ENCODE results near the gene ITGB1BP1. TPM values are rescaled to one million over a fixed set of nuclear protein-coding genes. Genes with fewer than 3 reads are reported as not detected.
A peak's percentile ranks its signal among the peaks of the same experiment; 100 is the strongest.

The ITGB1BP1 gene
- total and polyA plus RNA-seq, 10 of the 15 experiments (the other 5 are each of a cell fraction or from before 2014, with no cell fraction given): 50.2 to 273 (median 97.2) TPM

DNA sequence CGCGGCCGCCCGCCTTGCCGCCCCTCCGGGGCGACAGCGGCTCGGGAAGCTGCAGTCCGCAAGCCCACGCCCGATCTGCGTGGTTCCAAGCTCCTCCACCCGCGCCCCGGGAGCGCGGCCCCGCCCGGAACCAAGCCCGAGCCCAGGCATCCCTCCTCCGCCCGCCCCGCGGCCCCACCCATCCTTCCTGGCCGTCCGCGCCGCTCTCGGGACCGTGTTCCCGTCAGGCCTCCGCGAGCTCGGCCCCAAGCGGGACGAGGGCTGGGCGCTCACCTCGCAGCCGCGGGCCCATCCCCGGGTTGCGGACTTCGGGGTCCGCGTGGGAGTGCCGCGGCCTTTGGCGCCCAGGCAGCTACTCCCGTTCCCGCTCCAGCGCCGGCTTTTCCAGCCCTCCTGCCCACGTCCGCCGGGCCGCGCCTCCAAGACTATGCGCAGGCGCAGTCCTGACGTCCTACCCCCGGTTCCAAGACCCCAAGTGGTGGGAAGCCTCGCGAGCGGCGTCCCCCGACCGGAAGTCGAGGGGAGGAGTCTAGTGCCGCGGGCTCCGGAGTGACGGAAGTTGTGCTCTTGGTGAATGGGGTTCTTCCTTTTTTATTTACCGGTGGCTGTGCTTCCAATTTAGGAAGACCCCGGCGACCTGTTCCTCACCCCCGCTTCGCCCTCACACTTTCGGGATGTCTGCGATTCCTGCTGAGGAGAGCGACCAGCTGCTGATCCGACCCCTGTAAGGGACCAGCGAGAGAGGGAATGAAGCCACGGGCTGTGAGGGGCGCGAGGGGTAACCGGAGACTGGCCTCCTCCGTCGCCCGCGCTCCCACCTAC is at the start of gene ITGB1BP1, which contains the start of gene CPSF3 (continued):
- no peak for TF ChIP-seq NFYB (IDR thresholded peaks at IDR 0.05; ENCODE audit: insufficient read depth, low read depth, low read length)
- TF ChIP-seq RAD51 (IDR thresholded peaks at IDR 0.05): no peak
- peak; percentile 38; the same call in 1 of the 2 replicates for TF ChIP-seq NR2C1 (IDR thresholded peaks at IDR 0.05)
- TF ChIP-seq SP1 (IDR thresholded peaks at IDR 0.05; ENCODE audit: low read depth, low read length): peak; percentile 94
- TF ChIP-seq, protein P1, sequence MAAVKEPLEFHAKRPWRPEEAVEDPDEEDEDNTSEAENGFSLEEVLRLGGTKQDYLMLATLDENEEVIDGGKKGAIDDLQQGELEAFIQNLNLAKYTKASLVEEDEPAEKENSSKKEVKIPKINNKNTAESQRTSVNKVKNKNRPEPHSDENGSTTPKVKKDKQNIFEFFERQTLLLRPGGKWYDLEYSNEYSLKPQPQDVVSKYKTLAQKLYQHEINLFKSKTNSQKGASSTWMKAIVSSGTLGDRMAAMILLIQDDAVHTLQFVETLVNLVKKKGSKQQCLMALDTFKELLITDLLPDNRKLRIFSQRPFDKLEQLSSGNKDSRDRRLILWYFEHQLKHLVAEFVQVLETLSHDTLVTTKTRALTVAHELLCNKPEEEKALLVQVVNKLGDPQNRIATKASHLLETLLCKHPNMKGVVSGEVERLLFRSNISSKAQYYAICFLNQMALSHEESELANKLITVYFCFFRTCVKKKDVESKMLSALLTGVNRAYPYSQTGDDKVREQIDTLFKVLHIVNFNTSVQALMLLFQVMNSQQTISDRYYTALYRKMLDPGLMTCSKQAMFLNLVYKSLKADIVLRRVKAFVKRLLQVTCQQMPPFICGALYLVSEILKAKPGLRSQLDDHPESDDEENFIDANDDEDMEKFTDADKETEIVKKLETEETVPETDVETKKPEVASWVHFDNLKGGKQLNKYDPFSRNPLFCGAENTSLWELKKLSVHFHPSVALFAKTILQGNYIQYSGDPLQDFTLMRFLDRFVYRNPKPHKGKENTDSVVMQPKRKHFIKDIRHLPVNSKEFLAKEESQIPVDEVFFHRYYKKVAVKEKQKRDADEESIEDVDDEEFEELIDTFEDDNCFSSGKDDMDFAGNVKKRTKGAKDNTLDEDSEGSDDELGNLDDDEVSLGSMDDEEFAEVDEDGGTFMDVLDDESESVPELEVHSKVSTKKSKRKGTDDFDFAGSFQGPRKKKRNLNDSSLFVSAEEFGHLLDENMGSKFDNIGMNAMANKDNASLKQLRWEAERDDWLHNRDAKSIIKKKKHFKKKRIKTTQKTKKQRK (IDR thresholded peaks at IDR 0.05; ENCODE audit: low read depth, low read length): no peak
- TF ChIP-seq TAF1 (IDR thresholded peaks at IDR 0.05; ENCODE audit: borderline replicate concordance, low read depth, low read length): peak; percentile 58
- TF ChIP-seq, protein P2, sequence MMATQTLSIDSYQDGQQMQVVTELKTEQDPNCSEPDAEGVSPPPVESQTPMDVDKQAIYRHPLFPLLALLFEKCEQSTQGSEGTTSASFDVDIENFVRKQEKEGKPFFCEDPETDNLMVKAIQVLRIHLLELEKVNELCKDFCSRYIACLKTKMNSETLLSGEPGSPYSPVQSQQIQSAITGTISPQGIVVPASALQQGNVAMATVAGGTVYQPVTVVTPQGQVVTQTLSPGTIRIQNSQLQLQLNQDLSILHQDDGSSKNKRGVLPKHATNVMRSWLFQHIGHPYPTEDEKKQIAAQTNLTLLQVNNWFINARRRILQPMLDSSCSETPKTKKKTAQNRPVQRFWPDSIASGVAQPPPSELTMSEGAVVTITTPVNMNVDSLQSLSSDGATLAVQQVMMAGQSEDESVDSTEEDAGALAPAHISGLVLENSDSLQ (IDR thresholded peaks at IDR 0.05): peak; percentile 41; the same call in 1 of the 2 replicates
- peak; percentile 90 for TF ChIP-seq KLF5 (IDR thresholded peaks at IDR 0.05; ENCODE audit: partially characterized antibody)
- peak; percentile 60 to 62; a peak in 2 of 4 replicates for TF ChIP-seq IKZF2 (IDR thresholded peaks at IDR 0.05)
- peak; percentile 49 for TF ChIP-seq SMAD1 (IDR thresholded peaks at IDR 0.05; ENCODE audit: low read depth, partially characterized antibody)
- TF ChIP-seq, protein P3, sequence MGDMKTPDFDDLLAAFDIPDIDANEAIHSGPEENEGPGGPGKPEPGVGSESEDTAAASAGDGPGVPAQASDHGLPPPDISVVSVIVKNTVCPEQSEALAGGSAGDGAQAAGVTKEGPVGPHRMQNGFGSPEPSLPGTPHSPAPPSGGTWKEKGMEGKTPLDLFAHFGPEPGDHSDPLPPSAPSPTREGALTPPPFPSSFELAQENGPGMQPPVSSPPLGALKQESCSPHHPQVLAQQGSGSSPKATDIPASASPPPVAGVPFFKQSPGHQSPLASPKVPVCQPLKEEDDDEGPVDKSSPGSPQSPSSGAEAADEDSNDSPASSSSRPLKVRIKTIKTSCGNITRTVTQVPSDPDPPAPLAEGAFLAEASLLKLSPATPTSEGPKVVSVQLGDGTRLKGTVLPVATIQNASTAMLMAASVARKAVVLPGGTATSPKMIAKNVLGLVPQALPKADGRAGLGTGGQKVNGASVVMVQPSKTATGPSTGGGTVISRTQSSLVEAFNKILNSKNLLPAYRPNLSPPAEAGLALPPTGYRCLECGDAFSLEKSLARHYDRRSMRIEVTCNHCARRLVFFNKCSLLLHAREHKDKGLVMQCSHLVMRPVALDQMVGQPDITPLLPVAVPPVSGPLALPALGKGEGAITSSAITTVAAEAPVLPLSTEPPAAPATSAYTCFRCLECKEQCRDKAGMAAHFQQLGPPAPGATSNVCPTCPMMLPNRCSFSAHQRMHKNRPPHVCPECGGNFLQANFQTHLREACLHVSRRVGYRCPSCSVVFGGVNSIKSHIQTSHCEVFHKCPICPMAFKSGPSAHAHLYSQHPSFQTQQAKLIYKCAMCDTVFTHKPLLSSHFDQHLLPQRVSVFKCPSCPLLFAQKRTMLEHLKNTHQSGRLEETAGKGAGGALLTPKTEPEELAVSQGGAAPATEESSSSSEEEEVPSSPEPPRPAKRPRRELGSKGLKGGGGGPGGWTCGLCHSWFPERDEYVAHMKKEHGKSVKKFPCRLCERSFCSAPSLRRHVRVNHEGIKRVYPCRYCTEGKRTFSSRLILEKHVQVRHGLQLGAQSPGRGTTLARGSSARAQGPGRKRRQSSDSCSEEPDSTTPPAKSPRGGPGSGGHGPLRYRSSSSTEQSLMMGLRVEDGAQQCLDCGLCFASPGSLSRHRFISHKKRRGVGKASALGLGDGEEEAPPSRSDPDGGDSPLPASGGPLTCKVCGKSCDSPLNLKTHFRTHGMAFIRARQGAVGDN (IDR thresholded peaks at IDR 0.05): peak; percentile 77
- no peak for TF ChIP-seq FOS (IDR thresholded peaks at IDR 0.05; ENCODE audit: borderline replicate concordance, extremely low read depth, insufficient read length)
- TF ChIP-seq, protein P4, sequence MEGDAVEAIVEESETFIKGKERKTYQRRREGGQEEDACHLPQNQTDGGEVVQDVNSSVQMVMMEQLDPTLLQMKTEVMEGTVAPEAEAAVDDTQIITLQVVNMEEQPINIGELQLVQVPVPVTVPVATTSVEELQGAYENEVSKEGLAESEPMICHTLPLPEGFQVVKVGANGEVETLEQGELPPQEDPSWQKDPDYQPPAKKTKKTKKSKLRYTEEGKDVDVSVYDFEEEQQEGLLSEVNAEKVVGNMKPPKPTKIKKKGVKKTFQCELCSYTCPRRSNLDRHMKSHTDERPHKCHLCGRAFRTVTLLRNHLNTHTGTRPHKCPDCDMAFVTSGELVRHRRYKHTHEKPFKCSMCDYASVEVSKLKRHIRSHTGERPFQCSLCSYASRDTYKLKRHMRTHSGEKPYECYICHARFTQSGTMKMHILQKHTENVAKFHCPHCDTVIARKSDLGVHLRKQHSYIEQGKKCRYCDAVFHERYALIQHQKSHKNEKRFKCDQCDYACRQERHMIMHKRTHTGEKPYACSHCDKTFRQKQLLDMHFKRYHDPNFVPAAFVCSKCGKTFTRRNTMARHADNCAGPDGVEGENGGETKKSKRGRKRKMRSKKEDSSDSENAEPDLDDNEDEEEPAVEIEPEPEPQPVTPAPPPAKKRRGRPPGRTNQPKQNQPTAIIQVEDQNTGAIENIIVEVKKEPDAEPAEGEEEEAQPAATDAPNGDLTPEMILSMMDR (IDR thresholded peaks at IDR 0.05 in 2 of 3, conservative IDR thresholded peaks at IDR 0.05 in 1 of 3; ENCODE audit: control insufficient read depth in 2 of 3, extremely low read depth in 1 of 3, insufficient read depth in 1 of 3, low read depth in 3 of 3, low read length in 3 of 3): no peak
- peak; percentile 73; the same call in 1 of the 2 replicates for TF ChIP-seq STAT1 (conservative IDR thresholded peaks at IDR 0.05)
- no peak for TF ChIP-seq RAD21 (IDR thresholded peaks at IDR 0.05; ENCODE audit: insufficient read depth, low read depth, low read length)
- 0 out of 2 replicates have a peak, but pooled peaks have one; percentile 48 for TF ChIP-seq RCOR1 (conservative IDR thresholded peaks at IDR 0.05; ENCODE audit: low read depth, low read length)
- TF ChIP-seq JUNB (IDR thresholded peaks at IDR 0.05): no peak
- peak; percentile 64 for TF ChIP-seq ZNF217 (IDR thresholded peaks at IDR 0.05)
- TF ChIP-seq MYC (IDR thresholded peaks at IDR 0.05; ENCODE audit: insufficient read depth, insufficient read length, insufficient replicate concordance, low read length, severe bottlenecking): no peak

Data from GM12878 (cell line).